Measurements from ENCODE around the gene LUZP2.

LUZP2 gene

DNA sequence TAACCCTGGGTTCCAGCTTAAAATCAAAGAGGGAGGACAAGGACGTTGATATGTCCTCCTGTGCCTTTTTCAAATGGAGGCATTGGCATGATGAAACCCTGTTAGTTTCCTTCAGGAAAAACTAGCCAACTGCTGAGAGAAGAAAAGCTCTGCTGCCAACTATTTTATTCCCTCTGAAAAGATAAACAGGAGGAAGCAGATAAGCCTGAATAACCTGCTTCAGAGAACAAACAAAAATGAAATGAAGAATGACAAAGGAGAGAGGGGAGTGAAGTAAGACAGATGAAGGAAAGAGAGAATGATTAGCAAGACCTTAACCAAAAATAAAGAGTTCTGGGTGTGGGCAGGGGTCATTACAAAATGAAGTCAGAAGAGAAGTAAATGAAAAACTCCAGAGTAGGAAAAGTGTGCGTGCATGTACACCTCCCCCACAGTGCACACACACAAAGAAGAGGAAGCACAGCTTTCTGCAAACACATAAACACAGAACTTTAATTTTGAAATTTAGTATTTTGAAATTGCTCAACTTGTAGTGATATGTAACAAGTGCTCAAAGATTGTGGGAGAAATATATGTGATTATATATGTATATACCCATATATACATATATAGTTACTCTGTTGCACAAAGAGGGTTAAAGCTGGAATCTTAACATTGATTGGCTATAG is 332.2 kb downstream of the LUZP2 start:
- no peaks in the 10 kb centered on the region for H3K27me3 ChIP-seq (ENCODE audit: control insufficient read depth in 1 of 2, insufficient read depth in 2 of 2, low read length in 2 of 2)
- H3K27ac ChIP-seq (ENCODE audit: low read depth, low read length): no peak overlapping the region
- no peaks in the 10 kb centered on the region for H3K36me3 ChIP-seq (ENCODE audit: control insufficient read depth in 1 of 2, insufficient read depth in 2 of 2, low read length in 2 of 2)
- no peak overlapping the region for H3K4me3 ChIP-seq (ENCODE audit: low read depth in 1 of 2, low read length in 2 of 2)
- H3K9ac ChIP-seq (ENCODE audit: low read depth in 1 of 2, low read length in 2 of 2): no peak overlapping the region
- no peaks in the 10 kb centered on the region for H3K4me1 ChIP-seq (ENCODE audit: control insufficient read depth in 1 of 2, insufficient read depth in 2 of 2, low read length in 2 of 2)
- no peaks in the 10 kb centered on the region for H3K9me3 ChIP-seq (ENCODE audit: control insufficient read depth in 1 of 2, low read length in 2 of 2)

GRCh38 chr11:24833573-24833972 is 336.7 kb downstream of the LUZP2 start:
- no peaks in the 10 kb centered on the region for H3K4me1 ChIP-seq (ENCODE audit: control insufficient read depth in 1 of 2, insufficient read depth in 2 of 2, low read length in 2 of 2)
- H3K27me3 ChIP-seq (ENCODE audit: control insufficient read depth in 1 of 2, insufficient read depth in 2 of 2, low read length in 2 of 2): no peaks in the 10 kb centered on the region
- no peaks in the 10 kb centered on the region for H3K9me3 ChIP-seq (ENCODE audit: control insufficient read depth in 1 of 2, low read length in 2 of 2)
- no peak overlapping the region for H3K9ac ChIP-seq (ENCODE audit: low read depth in 1 of 2, low read length in 2 of 2)
- H3K36me3 ChIP-seq (ENCODE audit: control insufficient read depth in 1 of 2, insufficient read depth in 2 of 2, low read length in 2 of 2): no peaks in the 10 kb centered on the region
- H3K4me3 ChIP-seq (ENCODE audit: low read depth in 1 of 2, low read length in 2 of 2): no peak overlapping the region
- H3K27ac ChIP-seq (ENCODE audit: low read depth, low read length): no peak overlapping the region

- H3K4me1 ChIP-seq (ENCODE audit: control insufficient read depth in 1 of 2, insufficient read depth in 2 of 2, low read length in 2 of 2): no peaks in the 10 kb centered on the region
- H3K36me3 ChIP-seq (ENCODE audit: control insufficient read depth in 1 of 2, insufficient read depth in 2 of 2, low read length in 2 of 2): no peaks in the 10 kb centered on the region
- H3K4me3 ChIP-seq (ENCODE audit: low read depth in 1 of 2, low read length in 2 of 2): no peak overlapping the region
- no peaks in the 10 kb centered on the region for H3K9me3 ChIP-seq (ENCODE audit: control insufficient read depth in 1 of 2, low read length in 2 of 2)
- no peaks in the 10 kb centered on the region for H3K27me3 ChIP-seq (ENCODE audit: control insufficient read depth in 1 of 2, insufficient read depth in 2 of 2, low read length in 2 of 2)
- H3K9ac ChIP-seq (ENCODE audit: low read depth in 1 of 2, low read length in 2 of 2): no peak overlapping the region
- no peak overlapping the region for H3K27ac ChIP-seq (ENCODE audit: low read depth, low read length)
These were observed 340.3 kb downstream of the LUZP2 start for GRCh38 chr11:24837112-24837511.

DNA sequence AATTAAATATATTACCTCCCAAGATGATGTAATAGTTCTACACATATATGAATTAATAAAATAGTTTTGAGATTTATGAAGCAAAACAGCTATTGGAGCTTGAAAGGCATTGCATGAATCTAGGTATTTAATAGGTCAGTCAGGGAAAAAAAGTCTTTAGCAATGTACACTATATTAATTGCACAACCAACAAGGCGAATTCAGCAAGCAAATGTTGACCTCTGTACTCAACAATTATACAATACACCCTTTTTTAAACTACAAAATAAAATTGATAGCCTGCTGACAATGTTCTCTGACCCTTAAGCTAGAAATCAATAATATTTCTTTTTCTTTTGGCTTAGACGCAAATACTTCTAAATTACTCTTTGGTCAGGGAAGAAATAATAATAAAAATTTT is 345.5 kb downstream of the LUZP2 start:
- Histone ChIP-seq H3K9me3 (ENCODE audit: control insufficient read depth in 1 of 2, low read length in 2 of 2) (no peaks in the 10 kb centered on the region), H3K4me3 (ENCODE audit: low read depth in 1 of 2, low read length in 2 of 2) (no peak overlapping the region), H3K27me3 (ENCODE audit: control insufficient read depth in 1 of 2, insufficient read depth in 2 of 2, low read length in 2 of 2) (no peaks in the 10 kb centered on the region), H3K27ac (ENCODE audit: low read depth, low read length) (no peak overlapping the region), H3K4me1 (ENCODE audit: control insufficient read depth in 1 of 2, insufficient read depth in 2 of 2, low read length in 2 of 2) (no peaks in the 10 kb centered on the region), H3K9ac (ENCODE audit: low read depth in 1 of 2, low read length in 2 of 2) (no peak overlapping the region), H3K36me3 (ENCODE audit: control insufficient read depth in 1 of 2, insufficient read depth in 2 of 2, low read length in 2 of 2) (no peaks in the 10 kb centered on the region)

DNA sequence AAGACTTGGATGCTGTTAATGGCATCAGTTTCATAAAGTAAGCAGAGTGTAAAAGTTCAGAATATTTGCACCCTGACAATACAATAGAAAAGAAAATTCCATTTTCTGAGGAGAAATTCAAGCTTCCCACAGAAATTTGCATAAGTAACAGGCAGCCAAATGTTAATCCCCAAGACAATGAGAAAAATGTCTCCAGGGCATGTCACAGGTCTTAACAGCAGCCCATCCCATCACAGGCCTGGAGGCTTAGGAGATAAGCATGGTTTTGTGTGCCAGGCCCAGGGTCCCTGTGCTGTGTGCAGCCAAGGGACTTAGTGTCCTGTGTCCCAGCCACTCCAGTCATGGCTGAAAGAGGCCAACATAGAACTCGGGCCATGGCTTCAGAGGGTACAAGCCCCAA is 347.6 kb downstream of the LUZP2 start:
- no peaks in the 10 kb centered on the region for H3K9me3 ChIP-seq (ENCODE audit: control insufficient read depth in 1 of 2, low read length in 2 of 2)
- H3K4me1 ChIP-seq (ENCODE audit: control insufficient read depth in 1 of 2, insufficient read depth in 2 of 2, low read length in 2 of 2): no peaks in the 10 kb centered on the region
- no peaks in the 10 kb centered on the region for H3K27me3 ChIP-seq (ENCODE audit: control insufficient read depth in 1 of 2, insufficient read depth in 2 of 2, low read length in 2 of 2)
- H3K4me3 ChIP-seq (ENCODE audit: low read depth in 1 of 2, low read length in 2 of 2): no peak overlapping the region
- H3K9ac ChIP-seq (ENCODE audit: low read depth in 1 of 2, low read length in 2 of 2): no peak overlapping the region
- H3K27ac ChIP-seq (ENCODE audit: low read depth, low read length): no peak overlapping the region
- no peaks in the 10 kb centered on the region for H3K36me3 ChIP-seq (ENCODE audit: control insufficient read depth in 1 of 2, insufficient read depth in 2 of 2, low read length in 2 of 2)

DNA sequence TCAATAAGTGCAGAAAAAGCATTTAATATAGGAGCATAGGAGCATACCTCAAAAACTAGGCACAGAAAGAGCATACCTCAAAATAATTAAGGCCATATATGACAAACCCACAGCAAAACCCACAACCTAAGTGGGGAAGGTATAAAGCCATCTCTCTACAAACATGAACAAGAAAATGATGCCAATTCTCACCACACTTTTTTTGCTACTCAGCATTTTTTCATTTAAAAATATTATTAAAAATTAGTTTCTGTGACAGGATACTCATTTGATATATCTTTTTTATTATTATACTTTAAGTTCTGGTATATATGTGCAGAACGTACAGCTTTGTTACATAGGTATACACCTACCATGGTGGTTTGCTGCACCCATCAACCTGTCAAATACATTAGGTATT is 352.0 kb downstream of the LUZP2 start:
- Histone ChIP-seq H3K27me3 (ENCODE audit: control insufficient read depth in 1 of 2, insufficient read depth in 2 of 2, low read length in 2 of 2) (no peaks in the 10 kb centered on the region), H3K9ac (ENCODE audit: low read depth in 1 of 2, low read length in 2 of 2) (no peak overlapping the region), H3K27ac (ENCODE audit: low read depth, low read length) (no peak overlapping the region), H3K36me3 (ENCODE audit: control insufficient read depth in 1 of 2, insufficient read depth in 2 of 2, low read length in 2 of 2) (no peaks in the 10 kb centered on the region), H3K9me3 (ENCODE audit: control insufficient read depth in 1 of 2, low read length in 2 of 2) (peaks cover 0 to 4% of the 10 kb centered on the region in 2 donors), H3K4me3 (ENCODE audit: low read depth in 1 of 2, low read length in 2 of 2) (no peak overlapping the region), H3K4me1 (ENCODE audit: control insufficient read depth in 1 of 2, insufficient read depth in 2 of 2, low read length in 2 of 2) (no peaks in the 10 kb centered on the region)

GRCh38 chr11:24855951-24856350 is 359.1 kb downstream of the LUZP2 start:
- Histone ChIP-seq H3K27me3 (ENCODE audit: control insufficient read depth in 1 of 2, insufficient read depth in 2 of 2, low read length in 2 of 2) (no peaks in the 10 kb centered on the region), H3K36me3 (ENCODE audit: control insufficient read depth in 1 of 2, insufficient read depth in 2 of 2, low read length in 2 of 2) (no peaks in the 10 kb centered on the region), H3K4me3 (ENCODE audit: low read depth in 1 of 2, low read length in 2 of 2) (no peak overlapping the region), H3K9me3 (ENCODE audit: control insufficient read depth in 1 of 2, low read length in 2 of 2) (peaks cover 4 to 12% of the 10 kb centered on the region in 2 donors), H3K27ac (ENCODE audit: low read depth, low read length) (no peak overlapping the region), H3K4me1 (ENCODE audit: control insufficient read depth in 1 of 2, insufficient read depth in 2 of 2, low read length in 2 of 2) (no peaks in the 10 kb centered on the region), H3K9ac (ENCODE audit: low read depth in 1 of 2, low read length in 2 of 2) (no peak overlapping the region)

DNA sequence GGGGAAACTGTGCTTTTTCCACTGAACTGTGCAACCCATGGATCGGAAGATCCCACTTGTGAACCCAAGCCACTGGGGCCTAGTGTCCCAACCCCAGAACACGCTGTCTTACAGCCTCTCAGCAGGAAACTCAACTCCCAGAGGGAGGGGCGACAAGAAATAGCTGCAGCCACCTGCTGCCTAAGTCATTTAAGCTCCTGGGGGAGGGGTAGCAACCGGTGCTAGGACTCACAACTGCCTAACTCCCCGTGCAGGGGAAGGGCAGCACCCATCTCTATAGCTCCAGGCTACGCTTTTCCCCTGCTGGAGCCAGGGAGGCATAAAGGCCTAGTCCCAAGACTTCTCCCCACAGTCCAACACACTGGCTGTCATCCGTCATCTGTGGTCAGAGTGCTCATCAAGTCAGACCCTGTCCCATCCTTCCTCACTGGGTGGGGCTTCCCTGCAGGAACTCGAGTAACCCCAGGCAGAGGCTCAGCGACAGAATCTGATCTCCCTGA is 363.0 kb downstream of the LUZP2 start:
- Histone ChIP-seq H3K9ac (ENCODE audit: low read depth in 1 of 2, low read length in 2 of 2) (no peak overlapping the region), H3K27ac (ENCODE audit: low read depth, low read length) (no peak overlapping the region), H3K36me3 (ENCODE audit: control insufficient read depth in 1 of 2, insufficient read depth in 2 of 2, low read length in 2 of 2) (no peaks in the 10 kb centered on the region), H3K4me3 (ENCODE audit: low read depth in 1 of 2, low read length in 2 of 2) (no peak overlapping the region), H3K27me3 (ENCODE audit: control insufficient read depth in 1 of 2, insufficient read depth in 2 of 2, low read length in 2 of 2) (no peaks in the 10 kb centered on the region), H3K4me1 (ENCODE audit: control insufficient read depth in 1 of 2, insufficient read depth in 2 of 2, low read length in 2 of 2) (no peaks in the 10 kb centered on the region), H3K9me3 (ENCODE audit: control insufficient read depth in 1 of 2, low read length in 2 of 2) (peaks cover 7 to 8% of the 10 kb centered on the region in 2 donors)

- H3K4me1 ChIP-seq (ENCODE audit: control insufficient read depth in 1 of 2, insufficient read depth in 2 of 2, low read length in 2 of 2): no peaks in the 10 kb centered on the region
- no peaks in the 10 kb centered on the region for H3K36me3 ChIP-seq (ENCODE audit: control insufficient read depth in 1 of 2, insufficient read depth in 2 of 2, low read length in 2 of 2)
- no peak overlapping the region for H3K27ac ChIP-seq (ENCODE audit: low read depth, low read length)
- H3K9ac ChIP-seq (ENCODE audit: low read depth in 1 of 2, low read length in 2 of 2): no peak overlapping the region
- no peak overlapping the region for H3K4me3 ChIP-seq (ENCODE audit: low read depth in 1 of 2, low read length in 2 of 2)
- H3K9me3 ChIP-seq (ENCODE audit: control insufficient read depth in 1 of 2, low read length in 2 of 2): peaks cover 7 to 8% of the 10 kb centered on the region in 2 donors
- H3K27me3 ChIP-seq (ENCODE audit: control insufficient read depth in 1 of 2, insufficient read depth in 2 of 2, low read length in 2 of 2): no peaks in the 10 kb centered on the region
These were observed 364.6 kb downstream of the LUZP2 start for GRCh38 chr11:24861440-24861839.

DNA sequence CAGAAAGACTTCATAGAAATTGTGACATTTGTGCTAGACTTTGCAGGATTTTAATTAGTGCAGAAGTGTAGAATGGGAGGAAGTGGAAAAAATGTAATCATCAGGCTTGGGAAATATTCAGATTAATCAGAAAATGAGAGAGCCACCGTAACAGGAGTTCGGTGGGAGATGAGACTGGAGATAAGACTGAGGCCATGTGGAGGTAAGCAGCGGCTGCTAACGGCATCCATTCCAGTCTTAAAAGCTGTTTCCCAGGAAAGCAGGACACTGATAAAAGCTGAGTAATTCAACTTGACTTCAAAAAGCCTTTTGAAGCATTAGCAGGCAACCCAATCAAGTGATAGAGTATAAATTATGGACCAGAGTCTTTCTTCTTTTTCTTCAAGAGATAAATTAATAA is 369.9 kb downstream of the LUZP2 start:
- Histone ChIP-seq H3K9me3 (ENCODE audit: control insufficient read depth in 1 of 2, low read length in 2 of 2) (peaks cover 0 to 3% of the 10 kb centered on the region in 2 donors), H3K9ac (ENCODE audit: low read depth in 1 of 2, low read length in 2 of 2) (no peak overlapping the region), H3K27ac (ENCODE audit: low read depth, low read length) (no peak overlapping the region), H3K36me3 (ENCODE audit: control insufficient read depth in 1 of 2, insufficient read depth in 2 of 2, low read length in 2 of 2) (no peaks in the 10 kb centered on the region), H3K4me1 (ENCODE audit: control insufficient read depth in 1 of 2, insufficient read depth in 2 of 2, low read length in 2 of 2) (no peaks in the 10 kb centered on the region), H3K27me3 (ENCODE audit: control insufficient read depth in 1 of 2, insufficient read depth in 2 of 2, low read length in 2 of 2) (no peaks in the 10 kb centered on the region), H3K4me3 (ENCODE audit: low read depth in 1 of 2, low read length in 2 of 2) (no peak overlapping the region)

Measured in duodenal mucosa (tissue), 2 donors.